GM21825 (cell line): ENCODE measurements around the gene VAMP1.
"Not testable (repeated sequence)": the region's sequence is repeated elsewhere in the genome, so short reads cannot be mapped to it uniquely, and the experiment has no call there.

Source experiments
- ATAC-seq: cut with Tn5 transposase; IDR thresholded peaks from one replicate; pipeline ENCODE4 v1.9.1; 2021; ENCODE audit warnings: mild to moderate bottlenecking, moderate library complexity; ENCODE audit not compliant: unreplicated experiment

VAMP1 gene

DNA sequence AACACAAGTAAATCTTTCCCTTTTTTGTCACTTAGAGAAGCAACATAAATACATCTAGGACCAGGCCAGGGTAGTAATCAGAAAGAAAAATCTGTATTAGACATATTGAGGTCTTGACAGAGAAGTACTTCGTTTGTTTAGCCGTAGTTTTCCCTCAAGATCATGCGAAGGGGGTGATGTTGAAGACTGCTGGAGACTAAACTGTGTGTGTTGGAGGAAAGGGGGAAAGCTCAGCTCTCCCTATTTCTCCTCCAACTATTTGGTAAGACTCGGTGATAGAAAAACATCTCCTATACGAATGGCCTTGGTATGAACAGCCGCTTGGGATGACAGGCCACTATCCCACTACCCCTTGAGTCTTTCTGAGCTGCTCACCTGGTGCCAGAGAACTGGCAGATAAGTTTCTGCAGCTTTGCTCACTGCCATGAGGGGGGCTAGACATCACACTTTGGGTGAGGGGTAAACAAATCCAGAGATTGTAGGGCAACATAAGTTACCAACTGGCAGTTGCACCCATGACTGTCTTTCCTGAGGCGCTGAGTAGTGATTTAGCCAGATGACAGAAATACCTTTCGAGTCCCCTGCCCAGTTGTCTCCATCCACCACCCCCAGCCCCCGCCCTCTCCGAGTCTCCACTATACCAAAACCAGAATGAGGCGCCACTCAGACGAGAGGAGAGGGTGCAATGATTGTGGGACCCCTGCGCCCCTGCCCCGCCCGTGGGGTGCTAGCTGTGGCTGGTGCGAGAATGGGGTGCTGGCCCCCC lies 685 bp downstream of the VAMP1 start:
- ATAC-seq = no peak

DNA sequence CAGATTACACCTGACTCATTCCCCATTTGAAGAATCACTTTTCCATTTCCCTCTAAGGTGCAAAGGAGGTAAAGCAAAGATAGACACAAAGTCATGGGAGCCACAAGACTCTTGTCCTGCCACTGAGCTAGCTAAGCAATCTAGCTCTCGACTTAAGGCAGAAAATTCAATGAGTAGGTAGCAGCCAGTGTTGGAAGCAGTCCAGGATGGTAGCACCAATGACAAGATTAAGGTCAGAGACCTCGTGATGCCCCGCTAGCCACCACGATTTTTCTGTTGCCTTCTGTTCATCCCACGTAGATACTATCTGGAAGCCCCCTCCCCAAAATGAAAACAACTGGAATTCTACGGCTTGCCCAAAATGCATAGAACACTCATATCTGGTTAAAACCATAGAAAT lies 1.4 kb downstream of the VAMP1 start:
- no peak for ATAC-seq

DNA sequence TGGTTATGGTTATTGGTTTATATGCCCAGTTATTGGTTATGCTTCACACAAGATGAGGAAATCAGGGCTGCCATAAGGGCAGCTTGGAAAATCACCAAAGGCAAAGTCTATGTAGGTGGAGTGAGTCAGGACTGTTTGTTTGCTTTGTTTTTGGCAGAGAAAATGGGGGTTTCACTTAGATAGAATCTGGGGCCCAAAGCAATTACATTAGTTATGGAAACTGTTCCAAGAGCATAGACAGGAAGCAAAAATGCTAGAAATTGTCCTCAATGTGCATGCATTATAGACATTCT lies 2.2 kb downstream of the VAMP1 start:
- ATAC-seq = no peak

DNA sequence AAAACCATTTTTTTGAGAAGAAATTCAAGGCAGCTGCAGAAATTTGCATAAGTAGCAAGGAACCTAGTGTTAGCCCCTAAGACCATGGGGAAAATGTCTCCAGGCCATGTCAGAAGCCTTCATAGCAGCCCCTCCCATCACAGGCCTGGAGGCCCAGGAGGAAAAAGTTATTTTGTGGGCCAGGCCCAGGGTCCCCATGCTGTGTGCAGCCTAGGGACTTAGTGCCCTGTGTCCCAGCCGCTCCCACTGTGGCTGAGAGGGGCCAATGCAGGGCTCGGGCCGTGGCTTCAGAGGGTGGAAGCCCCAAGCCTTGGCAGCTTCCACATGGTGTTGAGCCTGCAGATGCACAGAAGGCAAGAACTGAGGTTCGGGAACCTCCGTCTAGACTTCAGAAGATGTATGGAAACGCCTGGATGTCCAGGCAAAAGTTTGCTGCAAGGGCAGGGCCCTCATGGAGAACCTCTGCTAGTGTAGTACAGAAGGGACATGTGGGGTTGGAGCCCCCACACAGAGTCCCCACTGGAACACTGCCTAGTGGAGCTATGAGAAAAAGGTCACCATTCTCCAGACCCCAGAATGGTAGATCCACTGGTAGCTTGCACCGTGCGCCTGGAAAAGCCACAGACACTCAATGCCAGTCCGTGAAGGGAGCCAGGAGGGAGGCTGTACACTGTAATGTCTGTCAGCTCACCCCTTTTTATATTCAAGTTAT lies 2.8 kb downstream of the VAMP1 start:
- not testable (repeated sequence) for ATAC-seq

DNA sequence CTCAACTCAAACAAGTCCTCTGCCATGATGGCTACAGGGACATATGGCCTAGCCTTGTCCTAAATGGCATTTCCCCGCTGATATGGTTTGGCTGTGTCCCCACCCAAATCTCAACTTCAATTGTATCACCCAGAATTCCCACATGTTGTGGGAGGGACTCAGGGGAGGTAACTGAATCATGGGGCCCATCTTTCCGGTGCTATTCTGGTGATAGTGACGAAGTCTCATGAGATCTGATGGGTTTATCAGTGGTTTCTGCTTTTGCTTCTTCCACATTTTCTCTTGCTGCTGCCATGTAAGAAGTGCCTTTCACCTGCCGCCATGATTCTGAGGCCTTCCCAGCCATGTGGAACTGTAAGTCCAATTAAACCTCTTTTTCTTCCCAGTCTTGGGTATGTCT lies 3.7 kb downstream of the VAMP1 start:
- not testable (repeated sequence) for ATAC-seq

DNA sequence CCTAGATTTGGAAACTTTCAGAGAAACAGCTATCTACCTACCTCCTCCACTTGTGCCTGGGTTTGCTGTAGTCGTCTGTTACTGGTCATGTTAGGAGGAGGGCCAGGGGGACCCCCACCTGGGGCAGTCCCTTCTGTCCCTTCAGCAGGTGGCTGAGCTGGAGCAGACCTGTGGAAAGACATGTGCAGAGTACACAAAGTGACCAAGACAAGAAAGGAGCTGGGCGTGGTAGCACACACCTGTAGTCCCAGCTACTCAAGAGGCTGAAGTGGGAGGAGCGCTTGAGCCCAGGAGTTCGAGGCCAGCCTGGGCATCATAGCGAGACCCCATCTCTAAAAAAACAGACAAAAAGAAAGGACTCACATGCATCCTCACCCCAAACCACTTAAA lies 4.3 kb downstream of the VAMP1 start:
- no peak for ATAC-seq

DNA sequence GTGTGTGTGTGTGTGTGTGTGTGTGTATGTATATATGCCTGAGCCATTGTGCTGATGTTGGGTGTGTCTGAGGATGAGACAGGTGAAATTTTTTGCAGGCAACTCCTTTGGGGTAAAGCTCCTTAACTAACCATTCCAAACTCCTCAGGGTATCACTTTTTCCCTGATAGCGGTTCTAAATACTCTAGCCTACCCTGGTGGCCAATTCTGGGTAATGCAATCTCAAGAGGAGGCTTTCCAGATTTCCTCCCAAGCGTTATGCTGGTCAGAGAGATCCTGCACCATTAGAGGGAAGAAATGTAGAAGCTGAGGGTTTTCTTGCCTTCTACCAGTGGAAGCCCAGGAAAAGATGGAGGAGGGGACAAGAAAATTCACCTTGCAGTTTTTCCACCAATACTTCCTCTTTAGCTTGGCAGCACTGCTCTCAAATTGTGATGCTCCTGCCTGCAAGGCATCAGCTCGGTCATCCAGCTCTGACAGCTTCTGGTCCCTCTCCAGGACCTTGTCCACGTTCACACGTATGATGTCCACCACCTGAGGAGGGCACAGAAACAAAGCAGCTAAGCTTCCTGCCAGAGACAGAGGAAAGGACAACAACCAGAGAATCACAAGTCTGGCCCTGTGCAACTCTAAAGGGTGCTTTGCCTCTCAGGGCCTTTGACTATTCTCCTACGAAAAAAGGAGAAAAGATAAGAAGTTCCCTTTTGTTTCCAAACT lies 4.9 kb downstream of the VAMP1 start:
- no peak for ATAC-seq

DNA sequence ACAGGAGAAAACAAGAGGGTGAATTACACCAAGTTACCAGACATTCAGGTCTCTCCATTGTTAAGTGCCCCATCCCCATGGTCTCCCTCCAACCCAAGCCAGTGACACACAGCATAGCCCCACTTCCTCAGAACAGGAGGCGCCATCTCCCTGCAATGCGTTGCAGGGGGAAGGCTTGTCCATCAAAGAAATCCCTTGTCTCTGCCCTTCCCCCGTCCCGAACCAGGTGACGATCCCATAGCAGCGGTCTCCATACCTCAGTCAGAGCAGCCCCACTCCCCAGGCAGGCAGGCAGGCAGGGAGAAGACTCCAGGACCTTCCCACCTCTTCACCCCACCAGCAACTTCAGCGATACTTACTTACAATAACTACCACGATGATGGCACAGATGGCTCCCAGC lies 5.9 kb downstream of the VAMP1 start:
- no peak for ATAC-seq

DNA sequence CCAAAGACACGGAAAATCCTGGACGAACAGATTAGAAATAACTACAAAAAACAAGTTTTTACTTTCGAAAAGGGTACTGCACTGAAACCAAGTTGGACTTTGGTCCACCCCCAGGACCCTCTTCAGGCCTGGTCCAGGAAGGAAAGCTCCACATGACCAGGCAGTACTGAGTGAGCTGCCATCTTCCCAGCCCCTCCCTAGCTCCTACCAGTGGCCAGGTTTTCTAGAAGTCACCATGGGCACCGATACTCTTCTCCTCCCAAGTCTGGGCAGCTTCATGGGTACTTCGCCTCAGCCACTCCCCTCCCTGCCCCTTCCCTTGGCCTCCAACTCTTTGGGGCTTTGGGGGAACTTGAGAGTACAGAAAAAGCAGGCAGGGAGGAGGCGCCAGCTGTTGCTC lies 6.6 kb downstream of the VAMP1 start:
- ATAC-seq = no peak

DNA sequence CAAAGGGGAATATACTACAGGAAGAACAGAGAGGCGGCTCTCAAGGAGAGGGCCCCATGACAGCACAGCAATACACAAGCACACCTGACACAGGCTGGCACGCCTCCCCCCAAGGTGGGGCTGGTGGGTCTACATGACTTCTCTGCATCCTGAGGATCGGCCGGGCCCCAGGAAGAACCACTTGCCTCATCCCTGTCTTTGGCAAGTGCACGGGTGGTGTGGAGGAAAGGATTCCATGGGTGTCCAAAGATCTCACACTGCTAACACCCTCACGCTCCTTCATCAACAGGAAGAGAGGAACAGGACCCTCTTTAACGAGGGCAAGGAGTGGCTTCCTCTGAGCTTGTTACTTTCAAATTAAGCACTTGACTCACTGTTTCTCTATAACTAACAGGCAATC lies 7.3 kb downstream of the VAMP1 start:
- ATAC-seq = no peak

DNA sequence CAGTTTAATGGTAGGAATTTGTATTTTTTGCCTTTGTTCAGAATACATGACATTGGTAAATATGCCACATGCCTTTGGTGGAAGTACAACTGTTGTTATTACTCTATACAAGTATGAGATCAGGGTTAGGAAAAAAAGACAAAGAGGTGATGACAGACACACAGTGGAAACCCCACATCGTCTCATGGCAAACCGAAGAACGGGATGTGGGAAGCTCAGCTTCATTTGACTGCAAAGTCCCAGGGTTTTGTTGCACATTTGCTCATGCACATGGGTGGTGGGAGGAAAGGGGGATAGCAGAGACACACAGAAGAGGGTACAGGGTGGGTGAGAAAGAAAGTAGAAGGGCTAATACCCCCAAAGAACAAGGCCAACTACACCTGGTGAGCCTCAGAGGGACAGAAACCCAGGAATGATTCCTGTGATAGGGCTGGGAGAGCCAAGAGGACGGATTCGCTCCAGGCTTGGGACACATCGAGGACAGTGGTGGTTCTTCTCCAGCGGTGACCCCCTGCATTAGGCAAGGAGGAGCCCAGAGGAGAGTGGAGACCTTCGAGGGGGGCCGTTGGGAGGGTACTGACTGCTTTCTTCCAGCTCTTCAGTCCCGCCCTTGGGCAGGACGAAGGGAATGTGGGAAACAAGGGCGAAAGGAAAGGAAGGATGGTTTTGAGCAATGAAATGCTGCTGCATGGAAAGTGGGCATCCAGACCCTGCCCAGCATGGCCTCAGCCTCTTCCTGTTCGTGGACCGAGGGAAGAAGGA lies 8.1 kb downstream of the VAMP1 start:
- no peak for ATAC-seq

DNA sequence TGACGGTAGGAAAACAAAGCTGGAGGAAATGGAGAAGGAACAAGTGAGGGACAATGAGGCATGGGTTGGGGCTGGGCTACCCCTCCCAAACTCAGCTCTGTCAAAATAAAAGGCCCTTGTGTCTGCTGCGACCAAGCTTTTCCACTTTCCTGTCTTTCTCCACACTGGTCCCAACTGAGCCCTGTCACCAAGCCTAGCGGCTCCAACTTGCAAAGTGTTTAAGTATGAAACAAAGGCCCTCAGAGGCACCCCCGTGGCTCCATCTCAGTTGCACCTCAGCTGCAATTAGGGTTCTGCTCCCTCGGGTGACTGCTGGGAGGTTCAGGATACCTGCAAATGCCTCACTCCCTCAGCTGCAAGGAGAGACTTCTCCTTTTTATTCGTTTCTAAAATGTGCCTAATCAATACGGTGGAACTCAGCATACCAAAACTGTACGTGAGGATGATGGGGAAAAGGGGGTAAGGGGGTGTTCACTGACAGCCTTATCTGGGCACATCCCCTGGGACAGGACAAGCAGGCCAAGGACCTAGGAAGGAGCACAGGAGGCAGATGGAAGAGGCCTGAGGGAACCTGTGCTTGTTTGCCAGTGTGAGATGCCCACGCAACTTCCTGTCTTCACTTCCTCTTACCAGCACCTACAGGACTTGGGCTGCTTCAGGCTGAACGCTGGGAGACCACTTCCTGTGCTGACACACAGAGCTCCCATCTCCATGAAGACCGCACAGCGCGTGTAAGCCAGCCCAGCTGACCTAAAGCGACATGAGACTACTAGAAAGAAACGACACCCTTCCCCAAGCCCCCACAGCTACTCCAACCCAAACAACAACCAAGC lies 8.9 kb downstream of the VAMP1 start:
- ATAC-seq = peak; percentile 62

DNA sequence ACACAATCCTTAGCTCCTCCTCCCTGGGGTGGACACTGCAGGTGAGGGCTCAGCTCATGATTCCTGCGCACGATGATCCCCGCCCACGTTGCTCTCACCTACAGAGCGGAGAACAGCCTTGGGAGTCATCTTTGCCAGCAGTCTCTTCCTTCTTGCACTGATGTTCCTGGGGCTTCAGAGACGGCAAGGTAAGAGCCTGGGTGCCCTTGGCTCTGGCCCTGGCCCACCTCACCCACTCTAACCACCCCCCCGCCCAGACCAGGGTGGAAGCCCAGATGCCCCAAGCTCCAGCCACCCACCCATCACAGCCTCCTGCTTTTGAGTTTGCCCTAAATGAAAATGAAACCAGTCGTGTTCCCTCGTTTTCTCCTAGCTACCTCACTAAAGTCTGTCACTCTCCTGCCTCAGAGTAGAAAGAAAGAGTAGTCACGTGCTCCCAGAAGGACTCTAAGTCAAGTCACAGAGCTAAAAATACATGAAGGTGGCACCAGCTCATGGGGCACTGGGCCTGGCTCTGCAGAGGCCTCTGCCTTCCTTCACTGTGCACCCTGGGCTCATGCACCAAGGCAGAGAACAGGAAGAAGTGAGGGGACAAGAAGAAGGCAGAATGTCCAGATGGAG lies 9.6 kb downstream of the VAMP1 start:
- no peak for ATAC-seq

DNA sequence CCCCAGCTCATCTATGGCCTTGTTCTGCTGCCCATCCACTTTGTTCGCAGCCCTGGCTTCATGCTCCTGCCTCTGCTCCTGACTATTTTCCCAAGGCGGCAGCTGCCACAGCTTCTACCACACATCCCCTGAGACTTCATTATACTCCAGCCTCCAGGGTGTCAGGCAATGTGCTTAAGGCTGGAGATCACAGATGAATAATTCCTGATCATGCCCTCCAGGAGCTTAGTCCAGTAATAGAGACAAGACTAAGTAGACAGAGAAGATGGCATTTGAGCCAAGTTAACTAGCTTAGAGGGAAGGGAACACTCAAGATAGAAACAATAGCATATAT lies 11.5 kb downstream of the VAMP1 start:
- ATAC-seq = no peak

DNA sequence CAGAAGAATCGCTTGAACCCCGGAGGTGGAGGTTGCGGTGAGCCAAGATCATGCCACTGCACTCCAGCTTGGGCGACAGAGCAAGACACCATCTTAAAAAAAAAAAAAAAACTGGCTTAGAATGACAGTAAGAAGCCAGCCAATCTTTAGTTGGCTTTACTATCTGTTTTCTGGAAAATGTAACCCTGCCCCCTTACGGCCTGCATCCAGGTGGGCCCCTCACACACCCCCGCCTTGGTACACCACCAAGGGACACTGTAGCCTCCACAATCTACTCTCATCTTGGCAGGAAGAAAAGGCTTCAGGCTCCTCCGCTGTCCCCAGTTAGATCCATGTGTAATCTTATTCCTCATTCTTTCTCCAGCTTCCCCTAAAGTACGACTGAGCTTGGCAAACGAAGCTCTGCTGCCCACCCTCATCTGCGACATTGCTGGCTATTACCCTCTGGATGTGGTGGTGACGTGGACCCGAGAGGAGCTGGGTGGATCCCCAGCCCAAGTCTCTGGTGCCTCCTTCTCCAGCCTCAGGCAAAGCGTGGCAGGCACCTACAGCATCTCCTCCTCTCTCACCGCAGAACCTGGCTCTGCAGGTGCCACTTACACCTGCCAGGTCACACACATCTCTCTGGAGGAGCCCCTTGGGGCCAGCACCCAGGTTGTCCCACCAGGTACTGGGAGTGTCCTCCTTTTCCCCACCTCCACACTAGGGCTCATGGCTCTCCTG lies 12.0 kb downstream of the VAMP1 start:
- no peak for ATAC-seq

DNA sequence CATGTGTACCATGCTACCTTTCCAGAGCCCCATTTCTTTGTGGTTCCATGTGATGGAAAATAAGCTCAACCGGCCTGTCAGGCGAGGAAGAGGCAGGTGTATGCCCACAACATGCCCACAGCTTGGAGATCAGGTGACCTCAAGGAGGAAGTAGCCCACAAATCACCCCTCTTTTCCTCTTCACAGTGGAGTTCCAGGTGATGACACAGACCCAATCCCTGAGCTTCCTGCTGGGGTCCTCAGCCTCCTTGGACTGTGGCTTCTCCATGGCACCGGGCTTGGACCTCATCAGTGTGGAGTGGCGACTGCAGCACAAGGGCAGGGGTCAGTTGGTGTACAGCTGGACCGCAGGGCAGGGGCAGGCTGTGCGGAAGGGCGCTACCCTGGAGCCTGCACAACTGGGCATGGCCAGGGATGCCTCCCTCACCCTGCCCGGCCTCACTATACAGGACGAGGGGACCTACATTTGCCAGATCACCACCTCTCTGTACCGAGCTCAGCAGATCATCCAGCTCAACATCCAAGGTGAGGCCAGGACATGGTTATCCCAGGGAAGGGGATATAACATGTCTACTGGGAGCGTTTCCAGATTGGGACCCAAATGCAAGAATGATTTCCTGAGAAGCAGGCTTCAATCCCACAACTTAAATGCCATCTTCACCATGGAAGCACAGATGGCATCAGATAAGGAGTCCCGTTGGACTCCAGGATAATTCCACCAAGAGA lies 13.1 kb downstream of the VAMP1 start:
- ATAC-seq = no peak

DNA sequence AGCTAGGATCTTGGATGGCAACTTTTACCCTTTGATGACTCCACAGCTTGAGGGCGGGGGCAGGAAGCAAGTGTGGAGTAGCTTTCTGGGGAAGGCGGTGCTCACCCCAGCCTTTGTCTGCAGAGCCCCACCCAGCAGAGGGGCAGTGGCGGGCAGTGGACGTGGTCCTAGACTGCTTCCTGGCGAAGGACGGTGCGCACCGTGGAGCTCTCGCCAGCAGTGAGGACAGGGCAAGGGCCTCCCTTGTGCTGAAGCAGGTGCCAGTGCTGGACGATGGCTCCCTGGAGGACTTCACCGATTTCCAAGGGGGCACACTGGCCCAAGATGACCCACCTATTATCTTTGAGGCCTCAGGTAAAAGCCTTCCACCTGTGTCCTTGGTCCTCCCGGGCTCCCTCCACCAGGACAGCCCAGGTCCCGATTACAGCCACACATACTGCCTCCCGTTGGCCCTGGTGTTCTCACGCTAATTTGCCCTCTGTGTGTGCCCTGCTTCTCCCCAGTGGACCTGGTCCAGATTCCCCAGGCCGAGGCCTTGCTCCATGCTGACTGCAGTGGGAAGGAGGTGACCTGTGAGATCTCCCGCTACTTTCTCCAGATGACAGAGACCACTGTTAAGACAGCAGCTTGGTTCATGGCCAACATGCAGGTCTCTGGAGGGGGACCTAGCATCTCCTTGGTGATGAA lies 17.4 kb downstream of the VAMP1 start:
- ATAC-seq = no peak

DNA sequence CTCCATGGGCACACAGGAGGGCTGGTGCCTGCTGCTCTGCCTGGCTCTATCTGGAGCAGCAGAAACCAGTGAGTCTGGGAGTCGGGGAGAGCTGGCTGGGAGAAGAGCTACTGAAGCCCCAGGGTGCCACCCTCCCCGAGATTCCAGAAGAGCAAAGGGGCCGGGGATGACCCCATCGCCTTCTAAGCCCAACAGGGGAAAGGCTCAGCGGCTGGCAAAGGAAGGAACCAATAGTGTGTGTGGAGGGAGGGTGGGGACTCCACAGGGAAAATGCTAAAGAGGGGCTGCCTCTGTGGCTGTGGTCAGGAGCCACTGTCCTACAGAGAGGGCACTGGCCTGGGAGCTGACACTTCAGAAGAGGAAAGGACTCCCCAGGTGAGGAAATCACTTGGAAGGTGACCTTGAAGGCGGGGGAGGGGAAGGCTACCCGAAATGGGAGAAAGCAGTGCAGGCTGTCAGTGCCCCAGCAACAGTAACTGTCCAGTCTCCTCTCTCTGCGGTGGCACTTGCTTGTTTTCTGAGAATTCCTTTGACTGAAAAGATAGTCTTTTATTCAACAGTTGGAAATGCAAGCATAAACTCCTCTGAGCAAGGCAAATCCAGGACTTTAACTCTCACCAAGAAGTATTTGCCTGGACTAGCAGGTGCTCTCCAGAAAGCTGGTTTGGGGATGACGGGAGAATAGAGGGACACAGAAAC lies 18.1 kb downstream of the VAMP1 start:
- no peak for ATAC-seq
